Right lobe of liver (tissue), 4 donors: ENCODE data around the gene RAI1.

Experiments
- CTCF ChIP-seq, 4 donors: fragments of 200-600 bp in 3 of 4; fragments of 450-650 bp in 1 of 4; IDR thresholded peaks; one replicate each; pipeline versions ENCODE4 v1.5.1 to v1.8.0; 2016 to 2022; ENCODE audit warnings: antibody characterized with exemption in 4 of 4, mild to moderate bottlenecking in 2 of 4
- POLR2A ChIP-seq: fragments of 450-650 bp; IDR thresholded peaks from one replicate; pipeline ENCODE4 v1.6.1; 2017; ENCODE audit warnings: antibody characterized with exemption, mild to moderate bottlenecking
- donor health status: DM: no; HTN: no; CAD: no.
- donor health status: DM: no; HTN: no; CAD: no.
- donor health status: DM: no; HTN: yes; CAD: no.

- peak in 1 of 4 donors; percentile 33 for TF ChIP-seq CTCF (IDR thresholded peaks at IDR 0.05)
- TF ChIP-seq POLR2A, result no peak
Observed at GRCh38 chr17:17784657-17785267, 103.5 kb downstream of the RAI1 start.
